Spleen (tissue), 11 donors: ENCODE measurements around the gene TTLL9. TPM values are rescaled to one million over a fixed set of nuclear protein-coding genes. Genes with fewer than 3 reads are reported as not detected.

Experiments
- DNase-seq: peaks from one replicate; pipeline ENCODE4 v3.0.0-alpha.2; 2020
- H3K27ac ChIP-seq, 8 donors: fragments of 200-600 bp; sonication (generic) in 7 of 8; 1 replicate in 4 of 8; 2 replicates in 4 of 8; pipeline versions ENCODE4 v1.5.0 to v1.8.0; 2016 to 2021; ENCODE audit warnings: inconsistent platforms in 4 of 8, mild to moderate bottlenecking in 4 of 8, moderate library complexity in 1 of 8
- H3K27me3 ChIP-seq, 7 donors: fragments of 200-600 bp; sonication (generic) in 6 of 7; replicated peaks in 1 of 7; 1 replicate in 4 of 7; 2 replicates in 3 of 7; pipeline versions ENCODE4 v1.5.0 to v1.8.0; 2016 to 2021; ENCODE audit warnings: inconsistent platforms in 3 of 7, mild to moderate bottlenecking in 1 of 7
- H3K36me3 ChIP-seq, 6 donors: fragments of 200-600 bp; sonication (generic) in 5 of 6; 1 replicate in 4 of 6; 2 replicates in 2 of 6; pipeline versions ENCODE4 v1.5.0 to v1.8.0; 2016 to 2021; ENCODE audit warnings: inconsistent platforms in 2 of 6
- H3K4me1 ChIP-seq, 6 donors: fragments of 200-600 bp; sonication (generic) in 5 of 6; 1 replicate in 3 of 6; 2 replicates in 3 of 6; pipeline versions ENCODE4 v1.5.0 to v1.8.0; 2016 to 2021; ENCODE audit warnings: inconsistent platforms in 3 of 6
- H3K4me3 ChIP-seq, 8 donors: fragments of 200-600 bp; sonication (generic) in 7 of 8; 1 replicate in 4 of 8; 2 replicates in 4 of 8; pipeline versions ENCODE4 v1.5.0 to v1.8.0; 2016 to 2021; ENCODE audit warnings: inconsistent platforms in 4 of 8, mild to moderate bottlenecking in 4 of 8, moderate library complexity in 2 of 8
- H3K9me3 ChIP-seq, 8 donors: fragments of 200-600 bp; sonication (generic) in 7 of 8; 1 replicate in 4 of 8; 2 replicates in 4 of 8; pipeline versions ENCODE4 v1.5.0 to v1.8.0; 2016 to 2021; ENCODE audit warnings: inconsistent platforms in 4 of 8
- CTCF ChIP-seq, 11 experiments: fragments of 200-600 bp in 7 of 11; fragments of 450-650 bp in 4 of 11; sonication (generic) in 4 of 11; IDR thresholded peaks in 8 of 11; conservative IDR thresholded peaks in 3 of 11; 1 replicate in 7 of 11; 2 replicates in 4 of 11; pipeline versions ENCODE4 v1.4.0 to v1.8.0; 2016 to 2021; ENCODE audit warnings: antibody characterized with exemption in 11 of 11, inconsistent platforms in 4 of 11, mild to moderate bottlenecking in 1 of 11
- POLR2A ChIP-seq, 3 donors: fragments of 450-650 bp; IDR thresholded peaks; one replicate each; pipeline ENCODE4 v1.5.1; 2017; ENCODE audit warnings: antibody characterized with exemption in 3 of 3, mild to moderate bottlenecking in 1 of 3
- POLR2AphosphoS5 ChIP-seq, 3 donors: sonication (generic); formaldehyde crosslinking; IDR thresholded peaks; one replicate each; pipeline ENCODE4 v1.5.1; 2017; ENCODE audit warnings: antibody characterized with exemption in 3 of 3
- WGBS, 5 donors: extraction: QIAGEN DNeasy Blood & Tissue Kit in 3 of 5; methylation state at CpG; one replicate each; pipeline versions ENCODE4 v1.1.5 to v1.1.7; 2013 to 2018; 5-methylcytosine and 5-hydroxymethylcytosine counted together
- intact Hi-C: fragments of 100-400 bp; cut with DNase I; formaldehyde crosslinking; loops from one replicate; pipeline ENCODE4 v1.15.0; 2023; ENCODE audit warnings: low total_unique reads
- polyA plus RNA-seq, 3 donors: library from polyadenylated mRNA; stranded (reverse); fragments of 200-250 nt; gene quantifications; one replicate each; pipeline ENCODE4 v1.2.1, GENCODE V29; 2013
- total RNA-seq, 7 donors: library from RNA; depleted of rRNA in 3 of 7; stranded (reverse); fragments of >200 nt in 3 of 7; fragmentation: NEBNext Ultra II Directional in 4 of 7; extraction: Animal tissue kit (Norgen Biotek cat#: 25700) in 4 of 7; gene quantifications; one replicate each; pipeline versions ENCODE4 v1.1.0 to v1.2.1, GENCODE V29; 2016 to 2021
- donor health status: healthy with polysubstance abuse.
- donor health status: DM: no; HTN: no; CAD: no; lungs with moderate emphysema.
- donor health status: DM: no; HTN: no; CAD: no.
- donor health status: Bipolar disorder and iron deficiency.
- donor health status: healthy.
- donor health status: DM: no; HTN: no; CAD: no.
- donor health status: DM: yes; HTN: yes; CAD: no.

The TTLL9 gene
- total and polyA plus RNA-seq, 10 donors: 0.22 to 0.79 (median 0.33) TPM

GRCh38 chr20:31890646-31891045 lies 20.2 kb downstream of the TTLL9 start:
- Histone ChIP-seq H3K4me3 (no peak overlapping the region), H3K9me3 (no peaks in the 10 kb centered on the region), H3K27me3 (peaks cover 0 to 8% (median 0%) of the 10 kb centered on the region in 7 donors), H3K36me3 (no peaks in the 10 kb centered on the region), H3K27ac (no peak overlapping the region), H3K4me1 (peaks cover 0 to 12% (median 9%) of the 10 kb centered on the region in 6 donors)
- WGBS, 5 donors: 74 to 77% (median 74%) methylated on average over 8 of the region's 8 CpGs
- TF ChIP-seq CTCF (IDR thresholded peaks at IDR 0.05 in 8 of 11, conservative IDR thresholded peaks at IDR 0.05 in 3 of 11): no peak
- DNase-seq: no peak
- intact Hi-C loops: no loop called here

- no peaks in the 10 kb centered on the region for H3K27me3 ChIP-seq
- H3K4me1 ChIP-seq: peaks cover 0 to 17% (median 10%) of the 10 kb centered on the region in 6 donors
- DNase-seq: no peak
- peak overlapping the region; percentile 27 to 83 (median 70) for H3K27ac ChIP-seq
- no peaks in the 10 kb centered on the region for H3K36me3 ChIP-seq
- WGBS, 5 donors: 28 to 49% (median 36%) methylated on average over 8 of the region's 8 CpGs
- peak in 1 of 3 donors; percentile 36 for TF ChIP-seq POLR2AphosphoS5 (IDR thresholded peaks at IDR 0.05)
- TF ChIP-seq CTCF (IDR thresholded peaks at IDR 0.05 in 8 of 11, conservative IDR thresholded peaks at IDR 0.05 in 3 of 11): peak in 1 of 11 experiments; percentile 7
- no peak for TF ChIP-seq POLR2A (IDR thresholded peaks at IDR 0.05)
- H3K9me3 ChIP-seq: no peaks in the 10 kb centered on the region
- intact Hi-C loops: no loop called here
- no peak overlapping the region for H3K4me3 ChIP-seq
Observed at GRCh38 chr20:31894980-31895675, 24.7 kb downstream of the TTLL9 start.

- Histone ChIP-seq H3K36me3 (no peaks in the 10 kb centered on the region), H3K4me1 (peaks cover 0 to 17% (median 10%) of the 10 kb centered on the region in 6 donors), H3K9me3 (no peaks in the 10 kb centered on the region), H3K27ac (peak overlapping the region in 4 of 8 donors; percentile 67 to 83 (median 76)), H3K4me3 (no peak overlapping the region), H3K27me3 (no peaks in the 10 kb centered on the region)
- WGBS, 5 donors: 92 to 97% (median 93%) methylated on average over 9 of the region's 9 CpGs
- intact Hi-C loops: no loop called here
- DNase-seq: no peak
- TF ChIP-seq POLR2AphosphoS5 (IDR thresholded peaks at IDR 0.05): no peak
- no peak for TF ChIP-seq POLR2A (IDR thresholded peaks at IDR 0.05)
- TF ChIP-seq CTCF (IDR thresholded peaks at IDR 0.05 in 8 of 11, conservative IDR thresholded peaks at IDR 0.05 in 3 of 11): no peak
Observed at GRCh38 chr20:31896049-31896448, 25.6 kb downstream of the TTLL9 start.

GRCh38 chr20:31897541-31897940 lies 27.1 kb downstream of the TTLL9 start:
- peaks cover 0 to 17% (median 10%) of the 10 kb centered on the region in 6 donors for H3K4me1 ChIP-seq
- intact Hi-C loops: no loop called here
- WGBS, 5 donors: 82 to 92% (median 86%) methylated on average over 9 of the region's 9 CpGs
- H3K27me3 ChIP-seq: no peaks in the 10 kb centered on the region
- no peak overlapping the region for H3K4me3 ChIP-seq
- H3K27ac ChIP-seq: no peak overlapping the region
- DNase-seq: no peak
- H3K36me3 ChIP-seq: no peaks in the 10 kb centered on the region
- TF ChIP-seq POLR2AphosphoS5 (IDR thresholded peaks at IDR 0.05): no peak
- no peak for TF ChIP-seq POLR2A (IDR thresholded peaks at IDR 0.05)
- TF ChIP-seq CTCF (IDR thresholded peaks at IDR 0.05 in 8 of 11, conservative IDR thresholded peaks at IDR 0.05 in 3 of 11): no peak
- H3K9me3 ChIP-seq: no peaks in the 10 kb centered on the region
